HepG2 (cell line): Measurements from ENCODE around the gene NTN5. TPM values are rescaled to one million over a fixed set of nuclear protein-coding genes. Genes with fewer than 3 reads are reported as not detected.
A peak's percentile ranks its signal among the peaks of the same experiment; 100 is the strongest.

ENCODE experiments used
- ATAD3A ChIP-seq: sonication (generic); formaldehyde crosslinking; IDR thresholded peaks from 2 replicates; pipeline ENCODE4 v1.4.0; 2020; ENCODE audit warnings: missing genetic modification reagents
- ATM ChIP-seq: fragments of 450-650 bp; IDR thresholded peaks from 2 replicates; pipeline ENCODE4 v1.7.1; 2017; ENCODE audit warnings: mild to moderate bottlenecking, borderline replicate concordance
- DRAP1 ChIP-seq: IDR thresholded peaks from 2 replicates; pipeline ENCODE4 v1.6.1; 2016; ENCODE audit warnings: missing genetic modification reagents, missing compliant biosample characterization
- ELF4 ChIP-seq: sonication (generic); formaldehyde crosslinking; IDR thresholded peaks from 2 replicates; pipeline ENCODE4 v1.5.0; 2020; ENCODE audit warnings: missing genetic modification reagents, mild to moderate bottlenecking, moderate library complexity, borderline replicate concordance
- GLMP ChIP-seq: sonication (generic); formaldehyde crosslinking; IDR thresholded peaks from 2 replicates; pipeline ENCODE4 v1.9.0; 2021; ENCODE audit warnings: missing genetic modification reagents, mild to moderate bottlenecking, borderline replicate concordance
- HOXA7 ChIP-seq: sonication (generic); formaldehyde crosslinking; IDR thresholded peaks from 2 replicates; pipeline ENCODE4 v1.8.1; 2022; ENCODE audit warnings: mild to moderate bottlenecking, missing genetic modification reagents, moderate library complexity
- IKZF5 ChIP-seq: IDR thresholded peaks from 2 replicates; pipeline ENCODE4 v1.6.1; 2018; ENCODE audit warnings: missing genetic modification reagents, mild to moderate bottlenecking, missing compliant biosample characterization
- KAT8 ChIP-seq: IDR thresholded peaks from 2 replicates; pipeline ENCODE4 v1.6.1; 2016; ENCODE audit warnings: missing genetic modification reagents, missing compliant biosample characterization
- MEF2D ChIP-seq: sonication (generic); formaldehyde crosslinking; IDR thresholded peaks from 2 replicates; pipeline ENCODE4 v1.5.1; 2020; ENCODE audit warnings: mild to moderate bottlenecking, missing genetic modification reagents
- NR2F2 ChIP-seq: IDR thresholded peaks from 2 replicates; pipeline ENCODE4 v1.6.1; 2012; ENCODE audit warnings: low read depth, inconsistent platforms, borderline replicate concordance
- RAD21 ChIP-seq: fragments of 450-650 bp; formaldehyde crosslinking; IDR thresholded peaks from 2 replicates; pipeline ENCODE4 v1.5.0; 2020; ENCODE audit warnings: mild to moderate bottlenecking
- RXRA ChIP-seq: sonication (generic); formaldehyde crosslinking; IDR thresholded peaks from 2 replicates; pipeline ENCODE4 v1.5.1; 2020; ENCODE audit warnings: missing genetic modification reagents
- TARDBP ChIP-seq: sonication (generic); formaldehyde crosslinking; IDR thresholded peaks from 2 replicates; pipeline ENCODE4 v1.8.0; 2022; ENCODE audit warnings: mild to moderate bottlenecking, missing genetic modification reagents
- TEAD2 ChIP-seq: sonication (generic); formaldehyde crosslinking; IDR thresholded peaks from 2 replicates; pipeline ENCODE4 v1.9.0; 2021; ENCODE audit warnings: missing genetic modification reagents
- ZMYM4 ChIP-seq: sonication (generic); formaldehyde crosslinking; IDR thresholded peaks from 2 replicates; pipeline ENCODE4 v1.8.1; 2023; ENCODE audit warnings: mild to moderate bottlenecking, missing genetic modification reagents
- ZNF10 ChIP-seq: sonication (generic); formaldehyde crosslinking; IDR thresholded peaks from 2 replicates; pipeline ENCODE4 v1.4.0; 2020; ENCODE audit warnings: mild to moderate bottlenecking, low read depth, missing genetic modification reagents, borderline replicate concordance
- ZNF274 ChIP-seq: sonication (generic); formaldehyde crosslinking; IDR thresholded peaks from 2 replicates; pipeline ENCODE4 v1.5.1; 2020; ENCODE audit warnings: mild to moderate bottlenecking, missing genetic modification reagents
- ZNF354B ChIP-seq: sonication (generic); formaldehyde crosslinking; IDR thresholded peaks from 2 replicates; pipeline ENCODE4 v1.8.0; 2022; ENCODE audit warnings: mild to moderate bottlenecking, missing genetic modification reagents
- ZNF362 ChIP-seq: sonication (generic); formaldehyde crosslinking; IDR thresholded peaks from 2 replicates; pipeline ENCODE4 v1.4.0; 2020; ENCODE audit warnings: missing genetic modification reagents, mild to moderate bottlenecking, borderline replicate concordance
- ZNF430 ChIP-seq: sonication (generic); formaldehyde crosslinking; IDR thresholded peaks from 2 replicates; pipeline ENCODE4 v1.9.0; 2021; ENCODE audit warnings: mild to moderate bottlenecking, missing genetic modification reagents
- ZNF556 ChIP-seq: sonication (generic); formaldehyde crosslinking; IDR thresholded peaks from 2 replicates; pipeline ENCODE4 v1.4.0; 2020; ENCODE audit warnings: mild to moderate bottlenecking, missing genetic modification reagents, borderline replicate concordance
- polyA plus RNA-seq, 8 experiments: library from polyadenylated mRNA; depleted of rRNA in 3 of 8; stranded (reverse) in 7 of 8; unstranded in 1 of 8; fragments of >200 nt; fragmentation: Illumina TruSeq in 4 of 8; extraction: Trizol in 4 of 8; gene quantifications; 2 replicates each; pipeline versions ENCODE4 v1.2.1 to v1.2.3, GENCODE V29; 2011 to 2016; ENCODE audit warnings: low read depth in 4 of 8, missing spikeins in 1 of 8, mixed read lengths in 1 of 8; ENCODE audit not compliant: insufficient read depth in 1 of 8
- total RNA-seq, 5 experiments: library from RNA; depleted of rRNA; stranded (reverse); fragments of >200 nt; fragmentation: Illumina TruSeq; extraction: Trizol; gene quantifications; 2 replicates each; pipeline ENCODE4 v1.2.3, GENCODE V29; 2016; ENCODE audit warnings: low read depth in 1 of 5
- TF ChIP-seq, protein P1 (sequence below): sonication (generic); formaldehyde crosslinking; IDR thresholded peaks from 2 replicates; pipeline ENCODE4 v1.9.0; 2021; ENCODE audit warnings: missing genetic modification reagents, borderline replicate concordance
- TF ChIP-seq, protein P2 (sequence below): IDR thresholded peaks from 2 replicates; pipeline ENCODE4 v1.6.1; 2016; ENCODE audit warnings: low read depth, borderline replicate concordance
- TF ChIP-seq, protein P3 (sequence below): sonication (generic); IDR thresholded peaks from 2 replicates; pipeline ENCODE4 v1.6.1; 2016; ENCODE audit warnings: low read depth, borderline replicate concordance

The NTN5 gene
- total and polyA plus RNA-seq, 2 of the 13 experiments (the other 11 are each of a cell fraction or from before 2014, with no cell fraction given) = 0.05 TPM; not detected in 1

GRCh38 chr19:48634424-48635262 lies 38.2 kb downstream of the NTN5 start (continued):
- TF ChIP-seq MEF2D (CRISPR knock-in tag) (0 out of 2 replicates have a peak, but pooled peaks have one; percentile 34), DRAP1 (CRISPR knock-in tag) (no peak), ZNF10 (CRISPR knock-in tag) (no peak), TARDBP (CRISPR knock-in tag) (0 out of 2 replicates have a peak, but pooled peaks have one; percentile 59), KAT8 (CRISPR knock-in tag) (peak; percentile 78), ELF4 (CRISPR knock-in tag) (no peak), ATAD3A (CRISPR knock-in tag) (no peak), ZNF362 (CRISPR knock-in tag) (no peak), ZNF430 (CRISPR knock-in tag) (0 out of 2 replicates have a peak, but pooled peaks have one; percentile 62), GLMP (CRISPR knock-in tag) (no peak), HOXA7 (no peak), ZNF274 (CRISPR knock-in tag) (peak; percentile 65; the same call in 1 of the 2 replicates), ZNF556 (CRISPR knock-in tag) (peak; percentile 68), ATM (no peak), RXRA (CRISPR knock-in tag) (peak; percentile 100), TEAD2 (no peak), RAD21 (CRISPR knock-in tag) (no peak), ZMYM4 (peak; percentile 53; the same call in 1 of the 2 replicates), IKZF5 (CRISPR knock-in tag) (peak; percentile 45), NR2F2 (no peak), ZNF354B (CRISPR knock-in tag) (no peak)
- TF ChIP-seq, protein P1, sequence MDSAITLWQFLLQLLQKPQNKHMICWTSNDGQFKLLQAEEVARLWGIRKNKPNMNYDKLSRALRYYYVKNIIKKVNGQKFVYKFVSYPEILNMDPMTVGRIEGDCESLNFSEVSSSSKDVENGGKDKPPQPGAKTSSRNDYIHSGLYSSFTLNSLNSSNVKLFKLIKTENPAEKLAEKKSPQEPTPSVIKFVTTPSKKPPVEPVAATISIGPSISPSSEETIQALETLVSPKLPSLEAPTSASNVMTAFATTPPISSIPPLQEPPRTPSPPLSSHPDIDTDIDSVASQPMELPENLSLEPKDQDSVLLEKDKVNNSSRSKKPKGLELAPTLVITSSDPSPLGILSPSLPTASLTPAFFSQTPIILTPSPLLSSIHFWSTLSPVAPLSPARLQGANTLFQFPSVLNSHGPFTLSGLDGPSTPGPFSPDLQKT (CRISPR knock-in tag) = no peak
- TF ChIP-seq, protein P2, sequence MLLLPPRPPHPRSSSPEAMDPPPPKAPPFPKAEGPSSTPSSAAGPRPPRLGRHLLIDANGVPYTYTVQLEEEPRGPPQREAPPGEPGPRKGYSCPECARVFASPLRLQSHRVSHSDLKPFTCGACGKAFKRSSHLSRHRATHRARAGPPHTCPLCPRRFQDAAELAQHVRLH = 0 out of 2 replicates have a peak, but pooled peaks have one; percentile 79
- TF ChIP-seq, protein P3, sequence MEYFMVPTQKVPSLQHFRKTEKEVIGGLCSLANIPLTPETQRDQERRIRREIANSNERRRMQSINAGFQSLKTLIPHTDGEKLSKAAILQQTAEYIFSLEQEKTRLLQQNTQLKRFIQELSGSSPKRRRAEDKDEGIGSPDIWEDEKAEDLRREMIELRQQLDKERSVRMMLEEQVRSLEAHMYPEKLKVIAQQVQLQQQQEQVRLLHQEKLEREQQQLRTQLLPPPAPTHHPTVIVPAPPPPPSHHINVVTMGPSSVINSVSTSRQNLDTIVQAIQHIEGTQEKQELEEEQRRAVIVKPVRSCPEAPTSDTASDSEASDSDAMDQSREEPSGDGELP = peak; percentile 40; the same call in 1 of the 2 replicates
